ENCODE results near the gene UXT. TPM values are rescaled to one million over a fixed set of nuclear protein-coding genes. Genes with fewer than 3 reads are reported as not detected.

The UXT gene
- total and polyA plus RNA-seq, 8 donors = 2.9 to 320 (median 90.0) TPM

Other genes starting within 250 kb of the UXT start
- 10 to 100 TPM in 1 of 5 donors, 1 to 10 TPM in 4; 1.2 to 13.4 (median 6.4) TPM for gene ZNF41, start 176.0 kb downstream of the UXT start, total RNA-seq
- gene ZNF41, start 176.0 kb downstream of the UXT start, polyA plus RNA-seq = 1 to 10 TPM; 1.8 to 3.7 (median 2.4) TPM
- 100 to 1,000 TPM in 2 of 5 donors, 10 to 100 TPM in 3; 19.6 to 142 (median 47.8) TPM for gene ARAF, start 98.0 kb downstream of the UXT start, total RNA-seq
- 10 to 100 TPM; 38.7 to 67.8 (median 49.9) TPM for gene ARAF, start 98.0 kb downstream of the UXT start, polyA plus RNA-seq
- gene TIMP1, start 76.7 kb downstream of the UXT start, total RNA-seq = 100 to 1,000 TPM in 1 of 5 donors, 10 to 100 TPM in 4; 40.0 to 159 (median 93.3) TPM
- 100 to 1,000 TPM in 2 of 3 donors, 10 to 100 TPM in 1; 86.0 to 237 (median 103) TPM for gene TIMP1, start 76.7 kb downstream of the UXT start, polyA plus RNA-seq
- gene SYN1, start 39.3 kb downstream of the UXT start, total RNA-seq = 1 to 10 TPM in 1 of 5 donors, not detected in 4; 1.5 TPM
- gene SYN1, start 39.3 kb downstream of the UXT start, polyA plus RNA-seq = 1 to 10 TPM in 1 of 3 donors, under 1 TPM in 1, not detected in 1; 0.45 to 1.7 TPM
- gene CFP, start 29.2 kb downstream of the UXT start, total RNA-seq = 1 to 10 TPM in 2 of 5 donors, not detected in 3; 1.2 to 3.3 TPM
- 1 to 10 TPM; 1.4 to 3.4 (median 3.1) TPM for gene CFP, start 29.2 kb downstream of the UXT start, polyA plus RNA-seq
- gene ELK1, start 8.6 kb downstream of the UXT start, total RNA-seq = 10 to 100 TPM in 3 of 5 donors, 1 to 10 TPM in 2; 6.8 to 27.2 (median 17.7) TPM
- gene ELK1, start 8.6 kb downstream of the UXT start, polyA plus RNA-seq = 10 to 100 TPM in 2 of 3 donors, 1 to 10 TPM in 1; 8.8 to 18.0 (median 15.3) TPM
- gene ZNF81, start 177.7 kb upstream of the UXT start, total RNA-seq = 10 to 100 TPM in 1 of 5 donors, 1 to 10 TPM in 4; 2.0 to 10.5 (median 4.0) TPM
- 1 to 10 TPM in 1 of 3 donors, under 1 TPM in 2; 0.46 to 1.3 (median 0.56) TPM for gene ZNF81, start 177.7 kb upstream of the UXT start, polyA plus RNA-seq